Colon (tissue), 2 donors: ENCODE data around the gene ELMO1.

Experiments used
- FAIRE-seq: peaks from 2 replicates; lab custom pipeline; 2012; peaks lifted over from hg19 to GRCh38; lab: Jason Lieb, UNC
- donor health status: control.
- donor health status: control.

The ELMO1 gene

DNA sequence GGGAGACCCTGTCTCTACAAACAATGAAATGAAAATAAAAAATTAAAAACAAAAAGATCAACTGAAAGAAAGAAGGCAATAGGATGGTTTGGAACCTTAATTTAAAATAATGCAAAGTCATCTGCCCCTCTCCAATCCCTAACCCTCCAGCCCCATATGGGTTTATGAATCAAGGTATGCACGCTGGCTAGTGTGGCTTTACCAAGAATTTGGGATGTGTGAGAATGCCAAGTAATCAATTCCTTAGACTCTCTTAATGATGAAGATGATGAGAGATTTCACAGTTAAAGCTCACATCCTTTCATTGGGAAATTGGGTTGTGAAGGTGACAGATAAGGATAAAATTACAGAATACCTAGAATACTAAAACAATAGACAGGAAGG, 577.3 kb downstream of the ELMO1 start:
- FAIRE-seq, result no peak

DNA sequence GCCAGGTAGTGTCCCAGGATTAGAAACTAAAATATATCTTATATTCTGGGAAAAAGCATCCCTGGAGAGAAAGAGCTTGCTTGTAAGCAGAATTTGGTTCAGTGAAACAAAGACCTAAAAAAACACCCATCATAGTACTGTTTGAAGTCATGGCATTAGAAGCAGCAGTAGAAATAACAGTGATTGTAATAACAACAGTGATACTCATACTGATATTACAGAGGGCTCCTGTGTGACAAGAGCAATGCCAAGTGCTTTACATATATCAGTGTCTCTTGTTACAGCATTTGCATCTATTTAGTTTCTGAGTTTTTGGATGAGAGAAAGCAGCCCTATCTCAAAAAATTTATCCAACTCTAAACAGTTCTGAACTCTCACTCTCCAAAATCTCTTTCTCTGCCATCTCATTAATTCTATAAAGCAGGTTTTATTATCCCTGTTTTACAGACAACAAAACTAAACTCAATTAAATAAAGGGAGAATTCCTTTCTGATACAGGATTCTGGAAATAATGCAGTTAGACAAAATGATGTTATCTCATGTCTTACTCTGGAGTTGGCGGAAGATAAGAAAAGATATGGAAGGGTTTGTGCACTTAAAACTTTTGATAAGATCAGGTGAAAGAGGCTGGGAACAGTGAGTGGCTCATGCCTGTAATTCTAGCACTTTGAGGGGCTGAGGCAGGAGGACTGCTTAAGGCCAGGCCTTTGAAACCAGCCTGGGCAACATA, 577.9 kb downstream of the ELMO1 start:
- FAIRE-seq, result no peak

DNA sequence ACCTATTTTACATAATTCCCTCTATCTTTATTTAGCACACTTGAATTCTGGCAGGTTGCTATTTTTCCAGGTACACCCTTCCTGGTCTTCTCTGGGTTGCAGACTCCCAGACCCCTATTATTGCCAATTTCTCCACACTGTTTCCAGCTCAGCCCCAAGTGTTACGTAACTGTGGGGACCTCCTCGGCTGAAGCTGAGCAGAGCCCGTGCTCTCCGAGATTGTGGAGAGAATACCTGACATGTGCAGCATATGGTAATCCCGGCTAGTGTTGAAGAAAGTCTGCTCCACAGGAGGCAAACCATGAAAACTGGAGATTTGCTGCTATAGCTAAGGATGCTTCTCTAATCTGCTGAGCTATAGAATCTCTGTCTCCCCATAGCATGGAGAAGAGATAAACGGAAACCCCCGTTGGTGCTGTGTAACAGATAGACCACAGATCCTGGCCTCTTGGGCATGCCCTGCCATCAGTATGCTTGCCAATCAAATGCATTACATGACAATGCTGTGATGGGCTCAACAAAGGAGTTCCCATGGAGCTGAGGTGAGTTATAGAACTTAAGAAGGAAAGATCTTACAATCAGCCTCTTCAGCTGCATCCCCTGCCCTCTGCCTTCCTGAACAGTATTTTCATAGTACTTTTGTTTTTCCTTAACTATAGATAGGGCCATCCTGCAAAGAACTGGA, 579.8 kb downstream of the ELMO1 start:
- no peak for FAIRE-seq

DNA sequence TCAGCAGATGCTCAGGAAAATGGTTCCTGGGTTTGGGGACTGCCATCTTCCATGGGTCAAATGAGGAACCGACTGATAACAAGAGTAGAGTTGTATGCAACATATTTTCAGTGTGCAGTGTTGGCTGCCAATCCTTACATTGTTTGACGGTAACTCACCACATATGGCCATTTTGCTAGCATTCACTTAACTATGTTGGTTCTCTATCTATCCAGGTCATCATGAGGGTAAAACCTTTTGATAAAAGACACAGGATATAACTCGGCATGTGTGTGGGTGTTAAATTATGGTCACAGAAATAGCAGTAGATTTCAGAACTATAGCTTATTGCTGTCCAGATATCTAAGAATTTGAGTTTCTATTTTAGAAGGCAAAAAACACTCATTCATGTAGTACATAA, 583.6 kb downstream of the ELMO1 start:
- FAIRE-seq, result no peak

DNA sequence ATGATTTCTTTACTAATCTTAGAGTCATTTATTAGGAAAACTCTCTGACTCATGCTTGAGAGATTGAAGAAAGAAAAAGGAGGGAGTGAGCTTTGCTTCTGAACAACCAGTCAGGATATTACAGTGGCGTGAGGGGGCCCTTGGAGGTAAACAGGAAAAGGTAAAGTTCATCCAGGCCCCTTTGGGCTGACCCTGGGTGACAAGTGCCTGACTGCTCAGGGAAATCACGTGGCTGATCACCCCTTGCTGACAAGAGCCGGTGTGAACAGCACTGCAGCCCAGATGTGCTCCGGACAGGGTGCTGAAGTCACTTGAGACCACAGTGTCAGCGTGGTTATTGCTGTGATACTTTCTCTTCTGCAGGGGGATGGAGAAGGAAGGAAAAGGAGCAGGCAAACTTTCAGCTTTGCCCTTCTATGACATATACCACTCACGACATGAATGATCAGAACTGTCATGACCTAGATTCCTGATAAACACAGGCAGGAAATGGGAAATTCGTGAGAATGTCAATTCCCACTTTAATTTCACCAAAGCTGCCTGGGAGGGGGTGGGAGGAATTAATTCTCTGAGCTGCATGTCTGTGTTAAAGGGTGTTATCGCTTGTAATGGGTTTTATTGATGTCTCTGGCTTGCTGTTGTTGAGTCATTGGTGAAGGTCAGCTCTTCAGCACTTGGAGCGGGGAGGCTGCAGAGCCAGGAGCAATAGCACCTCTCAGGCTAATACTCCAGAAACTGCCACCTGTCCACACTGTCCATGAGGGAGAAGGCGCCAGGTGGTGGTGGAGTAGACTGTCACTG, 584.6 kb downstream of the ELMO1 start:
- no peak for FAIRE-seq

DNA sequence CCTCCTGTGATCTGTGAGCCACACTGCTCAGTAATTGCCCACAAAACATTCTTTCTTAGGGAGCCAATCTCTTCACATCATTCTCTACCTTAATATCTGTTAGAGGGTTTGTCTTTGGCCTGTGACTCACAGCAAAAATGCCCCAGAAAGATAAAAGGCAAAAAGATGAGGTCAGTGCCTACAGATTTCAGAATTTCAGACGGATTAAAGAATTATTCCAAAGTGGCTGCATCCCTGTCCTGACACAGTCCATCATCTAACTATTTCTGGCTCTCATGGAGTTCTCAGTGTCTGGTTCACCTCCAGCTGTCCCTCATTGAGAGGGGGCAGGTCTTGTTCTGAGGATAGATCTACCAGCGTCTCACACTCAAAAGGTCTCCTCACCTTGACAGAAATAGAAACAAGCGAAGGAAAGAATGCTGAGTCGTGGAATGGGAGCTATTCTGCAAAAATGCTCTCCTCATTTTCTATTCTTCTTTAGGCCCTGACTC, 585.8 kb downstream of the ELMO1 start:
- FAIRE-seq, result no peak

DNA sequence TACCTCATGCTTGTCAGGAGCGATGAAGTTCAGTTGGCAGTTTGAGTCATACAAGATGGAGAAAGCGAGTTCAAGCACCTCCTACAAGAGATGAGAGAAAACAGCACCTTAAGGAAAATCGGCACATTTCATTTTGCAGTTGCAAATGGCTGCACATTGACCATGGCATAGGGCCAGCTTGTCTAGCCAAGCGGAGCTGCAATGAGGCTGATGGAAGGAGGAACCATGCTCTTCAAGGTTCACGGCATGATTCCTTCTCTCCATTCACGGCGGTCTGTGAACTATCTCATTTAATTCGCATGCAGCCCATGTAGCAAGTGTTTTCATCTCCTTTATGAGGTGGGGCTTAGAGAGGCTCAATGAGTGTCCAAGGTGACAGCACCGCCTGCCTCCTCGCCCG, 587.0 kb downstream of the ELMO1 start:
- FAIRE-seq, result no peak

DNA sequence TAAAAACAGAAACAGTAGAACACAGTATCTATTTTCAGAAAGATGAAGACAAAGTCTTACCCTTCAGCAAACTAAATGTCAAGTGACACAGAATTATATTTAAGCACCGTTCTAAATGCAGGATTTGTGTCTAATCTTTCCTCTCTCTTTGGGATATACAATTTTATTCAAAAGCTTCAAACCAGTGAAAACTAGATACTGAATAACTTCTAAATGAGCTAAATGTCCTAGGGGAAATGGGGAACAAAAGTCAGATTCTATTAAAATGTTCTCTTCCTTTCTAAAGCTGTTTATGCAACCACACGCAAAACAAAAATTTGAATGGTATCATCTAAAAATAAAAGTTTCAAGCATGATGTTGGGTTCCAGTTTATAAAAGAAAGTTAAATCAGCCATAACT, 588.0 kb downstream of the ELMO1 start:
- no peak for FAIRE-seq

DNA sequence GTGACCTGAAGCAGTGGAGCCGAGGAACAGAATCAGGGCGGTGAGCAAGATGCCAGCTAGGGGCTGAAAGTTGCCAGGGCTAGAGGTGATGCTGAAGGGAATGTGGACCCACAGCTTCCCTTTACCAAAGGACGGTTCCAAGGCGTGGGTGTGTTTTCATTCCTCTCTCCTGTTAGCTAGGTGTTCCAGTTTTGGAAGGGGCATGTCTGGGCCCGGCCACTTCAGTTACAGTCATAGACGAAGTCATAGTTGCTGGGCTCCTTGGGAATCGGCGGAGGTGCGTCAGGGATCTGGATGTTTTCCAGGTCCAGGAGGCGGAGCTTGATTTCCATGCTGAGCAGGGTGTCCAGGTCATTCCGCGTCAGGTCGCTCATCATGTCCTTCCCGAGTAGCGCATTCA, 593.3 kb downstream of the ELMO1 start:
- FAIRE-seq, result no peak

DNA sequence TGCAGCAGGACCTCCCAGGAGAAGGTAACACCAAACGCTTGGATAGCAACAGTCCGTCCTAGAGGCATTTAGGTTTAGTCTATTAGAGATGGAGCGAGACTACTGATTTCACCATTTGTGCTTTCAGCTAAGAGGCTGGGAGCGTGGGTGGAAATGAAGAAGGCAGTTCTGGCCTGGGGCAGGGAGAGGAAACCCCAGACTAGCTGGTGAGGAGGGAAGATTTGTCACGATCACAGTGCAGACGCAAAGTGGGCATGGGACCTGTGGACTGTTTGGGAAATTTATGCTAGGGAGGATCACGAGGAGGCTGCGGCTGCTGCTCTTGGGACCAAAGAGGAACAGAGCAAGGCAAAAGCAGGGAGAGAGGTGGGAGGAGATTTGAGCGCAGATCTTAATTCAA, 594.0 kb downstream of the ELMO1 start:
- no peak for FAIRE-seq

DNA sequence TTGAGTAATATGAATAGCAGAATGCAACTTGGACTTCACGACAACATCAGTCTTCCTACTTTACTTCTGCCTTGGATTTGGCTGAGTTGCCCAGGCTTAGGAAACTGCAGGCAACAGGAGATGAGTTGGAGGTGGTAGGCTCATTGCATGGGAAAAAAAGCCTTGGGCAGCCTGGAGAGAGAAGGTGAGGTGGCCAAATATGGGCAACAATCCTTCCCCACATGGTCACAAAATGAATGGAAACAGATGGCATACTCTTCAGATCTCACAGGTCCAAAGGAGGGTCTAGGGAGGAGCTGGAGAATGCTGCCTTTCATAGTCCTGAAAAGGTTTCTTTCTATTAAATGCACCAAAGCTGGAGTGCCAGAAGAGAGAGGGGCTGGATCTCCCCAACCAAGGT, 595.7 kb downstream of the ELMO1 start:
- no peak for FAIRE-seq

DNA sequence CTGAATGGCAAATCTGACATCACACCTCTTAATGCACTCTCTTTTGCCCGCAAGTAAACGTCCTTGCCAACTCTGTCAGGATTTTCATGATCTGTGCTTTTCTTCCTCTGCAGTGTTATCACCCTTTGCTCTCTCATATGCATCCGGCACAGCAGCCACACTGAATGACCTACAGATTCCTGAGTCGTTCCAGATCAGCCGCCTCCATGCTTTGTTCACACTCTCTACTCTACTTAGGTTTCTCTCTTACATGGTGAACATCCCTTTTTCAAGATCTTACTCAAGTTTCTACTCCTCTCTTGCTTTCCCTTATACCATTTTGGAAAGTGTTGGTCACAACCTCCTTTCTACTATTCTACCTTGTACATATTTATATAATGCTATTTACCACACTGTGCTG, 596.6 kb downstream of the ELMO1 start:
- FAIRE-seq, result no peak

DNA sequence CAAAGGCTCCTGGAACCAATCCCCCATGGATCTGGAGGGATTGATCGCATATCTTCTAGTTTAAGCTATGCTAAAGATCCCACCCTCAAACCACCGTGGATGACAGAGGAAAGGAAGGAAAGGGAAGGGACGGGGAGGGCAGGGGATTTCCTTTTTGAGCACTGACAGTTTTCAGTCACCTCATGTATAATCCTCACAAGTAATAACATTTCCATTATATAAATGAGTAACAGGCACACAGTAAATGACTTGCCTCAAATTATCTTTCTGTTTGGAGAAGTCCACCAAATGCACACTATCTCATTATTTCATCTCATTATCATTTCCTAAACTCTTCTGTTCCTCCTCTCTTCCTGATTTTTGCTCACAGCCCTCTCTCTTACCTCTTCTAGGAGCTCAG, 597.3 kb downstream of the ELMO1 start:
- no peak for FAIRE-seq

DNA sequence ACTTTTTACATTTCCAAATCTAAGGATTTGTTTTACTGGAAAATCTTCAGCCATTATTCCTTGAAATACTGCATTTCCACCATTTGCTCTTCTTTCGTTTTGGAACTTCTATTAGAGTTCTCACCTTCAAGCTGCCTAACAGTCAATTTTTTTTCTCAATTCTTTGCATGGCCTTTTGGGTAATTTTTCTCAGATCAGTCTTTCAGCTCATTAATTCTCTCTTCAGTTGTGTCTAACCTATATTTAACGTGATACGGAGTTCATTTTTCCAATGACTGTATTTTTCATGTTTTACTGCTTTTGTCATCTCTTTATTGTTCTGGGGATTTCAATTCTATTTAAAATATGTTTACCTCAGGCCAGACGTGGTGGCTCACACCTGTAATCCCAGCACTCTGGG, 600.7 kb downstream of the ELMO1 start:
- no peak for FAIRE-seq

DNA sequence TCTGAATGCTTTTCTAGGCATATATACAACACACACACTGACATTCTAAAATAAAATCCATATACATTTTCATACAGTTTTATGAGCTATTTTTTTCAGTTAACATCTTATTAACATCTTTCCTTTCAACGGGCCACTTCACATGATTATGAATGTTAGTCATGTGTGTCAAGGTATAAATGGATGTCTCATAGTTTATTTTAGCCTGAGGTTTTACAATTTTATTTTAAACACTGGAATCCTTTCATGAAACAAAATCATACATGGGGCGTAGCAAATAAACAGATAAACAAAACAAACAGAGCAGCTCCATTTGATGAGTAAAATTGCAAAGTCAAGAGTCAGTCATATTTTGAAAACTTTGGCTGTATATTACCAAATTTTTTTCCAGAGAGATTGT, 604.3 kb downstream of the ELMO1 start:
- FAIRE-seq, result no peak

DNA sequence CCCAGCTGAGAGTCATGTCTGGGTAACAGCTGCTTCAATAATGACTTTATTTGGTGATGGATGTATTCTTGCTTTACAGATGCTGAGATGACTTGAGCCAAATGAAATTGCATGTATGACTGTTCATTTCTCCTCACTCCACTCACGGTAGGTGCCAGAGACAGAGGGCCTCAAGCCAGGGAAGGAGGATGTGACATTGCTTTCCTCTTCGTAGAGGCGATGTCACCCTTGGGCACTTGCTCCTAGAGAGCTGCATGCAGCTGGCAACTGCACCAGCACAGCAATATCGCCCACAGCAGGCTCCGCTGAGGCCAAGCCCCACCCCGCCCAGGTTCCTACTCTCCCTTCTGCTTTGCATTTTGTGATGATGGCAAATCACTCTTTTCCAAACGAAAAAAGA, 607.8 kb downstream of the ELMO1 start:
- no peak for FAIRE-seq

DNA sequence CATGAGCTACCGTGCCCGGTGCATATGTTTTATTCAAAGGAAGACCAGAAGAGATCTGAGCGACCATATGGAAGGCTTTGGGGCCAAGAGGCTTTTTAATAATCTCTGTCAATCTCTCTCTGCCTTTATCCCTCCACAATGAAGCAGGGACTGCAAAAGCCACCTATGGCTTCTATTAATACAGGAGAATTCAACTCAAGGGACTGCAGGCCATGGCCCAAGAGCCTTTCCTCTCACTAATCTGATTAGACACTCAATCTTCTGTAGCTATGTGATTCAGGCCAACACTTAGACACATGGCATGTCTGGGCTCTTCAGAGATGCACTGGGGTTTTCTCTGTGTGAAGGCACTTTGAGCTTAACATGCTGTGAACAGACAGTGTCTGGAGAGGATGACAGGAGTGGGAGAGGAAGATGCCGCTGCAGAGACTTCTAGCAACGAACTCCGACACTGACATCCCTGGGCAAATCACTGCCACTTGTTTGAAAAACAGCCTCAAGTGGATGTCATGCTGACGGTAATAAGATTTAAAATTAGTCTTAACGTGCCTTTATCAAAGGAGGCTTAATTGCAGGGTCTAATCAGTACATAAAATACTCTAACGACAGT, 609.9 kb downstream of the ELMO1 start:
- no peak for FAIRE-seq

DNA sequence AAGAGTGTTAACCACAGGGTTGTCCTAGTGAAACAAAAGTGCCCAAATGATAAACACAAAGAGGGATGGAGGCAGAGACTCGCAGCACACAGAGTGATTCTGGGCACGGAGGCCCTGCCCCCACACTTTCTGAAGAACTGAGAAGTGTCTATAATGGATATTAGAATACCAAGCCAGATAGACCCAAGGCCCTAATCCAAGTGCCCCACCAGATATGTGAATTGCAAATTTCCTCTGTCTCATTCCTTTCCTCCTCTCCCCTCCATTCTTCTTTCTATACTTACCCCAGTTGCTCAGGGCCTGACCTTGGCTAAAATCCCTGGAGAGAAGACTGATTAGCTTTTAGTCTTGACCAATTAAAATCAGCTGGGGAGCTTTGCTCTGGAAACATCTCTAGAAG, 617.6 kb downstream of the ELMO1 start:
- FAIRE-seq, result no peak

DNA sequence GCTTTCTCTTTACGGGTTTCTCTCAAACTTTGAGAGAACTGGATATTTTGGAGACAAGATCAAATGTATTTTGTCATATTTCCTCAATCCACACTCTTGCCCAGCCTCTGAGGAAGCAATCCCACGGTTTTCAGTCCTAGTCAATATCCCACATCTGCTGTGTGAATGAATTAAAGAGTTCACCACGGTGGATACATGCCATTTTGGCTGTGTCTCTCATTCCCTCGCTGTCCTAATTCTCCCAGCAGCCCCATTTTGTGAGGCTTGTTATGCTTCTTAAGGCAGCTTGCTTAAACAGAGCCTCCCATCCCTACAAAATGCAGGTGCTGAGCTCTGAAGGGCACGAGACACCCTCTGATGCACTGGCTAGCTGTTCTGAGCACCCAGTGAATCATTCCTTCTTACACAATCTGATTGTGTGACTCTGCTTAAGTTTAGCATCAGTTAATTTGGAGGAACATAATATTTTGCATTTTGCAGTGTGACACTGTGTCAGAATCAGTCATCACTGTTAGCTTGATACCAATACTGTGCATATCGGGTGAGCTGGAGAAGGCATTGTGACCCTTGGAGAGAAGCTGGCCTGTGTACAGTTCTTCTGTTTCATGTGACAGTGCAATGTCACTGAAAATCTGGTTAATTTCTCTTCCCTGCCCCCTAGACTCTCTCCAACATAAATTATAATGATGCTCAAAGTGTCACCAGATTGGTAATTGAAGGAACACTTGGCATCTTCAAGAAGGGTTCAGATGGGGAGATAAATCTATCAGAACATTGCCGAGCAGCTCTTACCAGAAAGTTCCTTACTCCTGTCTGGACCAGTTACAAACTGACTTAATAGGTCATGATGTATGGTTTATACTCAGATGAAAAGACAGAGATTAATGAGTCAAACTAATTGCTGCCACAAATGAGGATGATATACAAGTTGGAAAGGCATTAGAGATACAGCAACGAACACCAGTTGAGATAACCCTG, 620.6 kb downstream of the ELMO1 start:
- no peak for FAIRE-seq

DNA sequence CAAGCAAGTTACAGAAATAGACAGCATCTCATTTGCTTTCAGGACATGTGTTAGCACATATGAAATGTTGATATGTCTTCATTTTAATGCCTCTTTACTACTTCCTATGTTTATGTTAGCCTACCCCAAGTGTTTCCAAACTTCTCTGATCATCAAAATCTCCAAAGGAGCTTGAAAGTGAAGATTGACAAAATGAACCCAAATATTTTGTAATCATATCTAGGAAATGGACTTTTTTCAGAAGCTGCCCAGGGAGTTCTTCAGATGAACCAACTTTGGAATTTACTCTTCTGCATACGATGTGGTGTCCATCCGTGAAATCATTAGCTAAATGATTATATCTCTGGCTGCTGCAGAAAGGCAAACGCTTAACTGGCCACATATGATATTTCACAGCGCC, 623.2 kb downstream of the ELMO1 start:
- FAIRE-seq, result no peak

DNA sequence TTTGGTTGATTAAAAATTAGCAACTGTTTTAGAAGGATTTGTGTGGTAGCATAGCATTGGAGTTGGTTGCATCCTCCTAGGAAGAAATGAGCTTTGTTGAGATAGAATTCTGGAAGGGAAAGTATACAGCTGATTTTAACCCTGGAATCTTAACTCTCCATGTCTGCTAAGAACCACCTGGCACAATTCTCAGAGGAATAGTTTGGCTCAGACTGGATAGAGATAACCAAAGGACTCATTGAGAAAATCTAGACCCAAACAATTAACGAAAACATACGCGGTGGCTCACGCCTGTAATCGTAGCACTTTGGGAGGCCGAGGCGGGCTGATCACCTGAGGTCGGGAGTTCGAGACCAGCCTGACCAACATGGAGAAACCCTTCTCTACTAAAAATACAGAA, 625.3 kb downstream of the ELMO1 start:
- FAIRE-seq, result no peak

DNA sequence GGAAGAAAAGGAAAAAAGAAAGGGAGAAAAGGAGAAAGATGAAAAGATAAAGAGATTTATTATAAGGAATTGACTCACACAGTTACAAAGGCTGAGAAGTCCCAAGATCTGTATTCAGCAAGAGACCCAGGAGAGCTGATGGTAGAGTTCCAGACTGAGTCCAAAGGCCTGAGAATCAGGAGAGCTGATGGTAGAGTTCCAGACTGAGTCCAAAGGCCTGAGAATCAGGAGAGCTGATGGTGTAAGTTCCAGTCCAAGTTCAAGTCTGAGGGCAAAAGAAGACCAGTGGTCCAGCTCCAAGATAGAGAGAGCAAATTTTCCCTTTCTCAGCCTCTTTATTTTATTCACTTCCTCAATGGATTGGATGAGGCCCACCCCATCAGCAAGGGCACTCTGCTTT, 627.0 kb downstream of the ELMO1 start:
- FAIRE-seq, result no peak
